Measurements from ENCODE around the gene BACH2. TPM values are rescaled to one million over a fixed set of nuclear protein-coding genes. Genes with fewer than 3 reads are reported as not detected.
"Not testable (repeated sequence)": the region's sequence is repeated elsewhere in the genome, so short reads cannot be mapped to it uniquely, and the experiment has no call there.

Gene BACH2
- total RNA-seq, 1 donor = 3.6 TPM

GRCh38 chr6:89894169-89894568, 402.5 kb downstream of the BACH2 start, which contains the start of gene GJA10:
TSS of gene GJA10 (plus strand) at chr6:89894469. CDS start at chr6:89894469, 0 bp downstream.
- H3K9me3 ChIP-seq (ENCODE audit: low read depth, low read length) = no peaks in the 10 kb centered on the region
- H3K4me3 ChIP-seq (ENCODE audit: insufficient read depth, low read length) = no peak within 1 kb of the TSS
- peaks cover 11% of the 10 kb centered on the region for H3K27me3 ChIP-seq (ENCODE audit: insufficient read depth, low read length)
- no peak within 1 kb of the TSS for H3K4me2 ChIP-seq (ENCODE audit: insufficient read depth, low read length)
- no peaks in the 10 kb centered on the region for H4K20me1 ChIP-seq (ENCODE audit: insufficient read depth, low read length)
- no peaks in the 10 kb centered on the region for H3K4me1 ChIP-seq (ENCODE audit: insufficient read depth, low read length)
- H3K27ac ChIP-seq (ENCODE audit: low read depth, low read length) = no peak within 1 kb of the TSS
- no peak for DNase-seq (ENCODE audit: insufficient read length, low spot score, missing footprints)
- no peaks in the 10 kb centered on the region for H3K79me2 ChIP-seq (ENCODE audit: insufficient read depth, low read length)
- no peak for TF ChIP-seq CTCF (IDR thresholded peaks at IDR 0.05; ENCODE audit: extremely low read depth, low read depth, low read length)
- H2AFZ ChIP-seq (ENCODE audit: low read length) = no peak within 1 kb of the TSS
- no peaks in the 10 kb centered on the region for H3K36me3 ChIP-seq (ENCODE audit: insufficient read depth, low read length)

GRCh38 chr6:89892577-89892976, 404.1 kb downstream of the BACH2 start:
- not testable (repeated sequence) for H3K9me3 ChIP-seq (ENCODE audit: low read depth, low read length); H3K27ac ChIP-seq (ENCODE audit: low read depth, low read length); H3K79me2 ChIP-seq (ENCODE audit: insufficient read depth, low read length); H3K4me1 ChIP-seq (ENCODE audit: insufficient read depth, low read length); DNase-seq (ENCODE audit: insufficient read length, low spot score, missing footprints); H3K36me3 ChIP-seq (ENCODE audit: insufficient read depth, low read length); H4K20me1 ChIP-seq (ENCODE audit: insufficient read depth, low read length); H3K4me2 ChIP-seq (ENCODE audit: insufficient read depth, low read length); H2AFZ ChIP-seq (ENCODE audit: low read length); H3K4me3 ChIP-seq (ENCODE audit: insufficient read depth, low read length)
- peaks cover 12% of the 10 kb centered on the region for H3K27me3 ChIP-seq (ENCODE audit: insufficient read depth, low read length)

GRCh38 chr6:89890845-89891528, 405.7 kb downstream of the BACH2 start:
- not testable (repeated sequence) for H3K79me2 ChIP-seq (ENCODE audit: insufficient read depth, low read length); H2AFZ ChIP-seq (ENCODE audit: low read length)
- H3K27me3 ChIP-seq (ENCODE audit: insufficient read depth, low read length) = peaks cover 14% of the 10 kb centered on the region

GRCh38 chr6:89888871-89889270, 407.8 kb downstream of the BACH2 start:
- no peaks in the 10 kb centered on the region for H3K79me2 ChIP-seq (ENCODE audit: insufficient read depth, low read length)
- no peaks in the 10 kb centered on the region for H3K4me1 ChIP-seq (ENCODE audit: insufficient read depth, low read length)
- peaks cover 18% of the 10 kb centered on the region for H3K27me3 ChIP-seq (ENCODE audit: insufficient read depth, low read length)
- H3K9me3 ChIP-seq (ENCODE audit: low read depth, low read length) = no peaks in the 10 kb centered on the region
- H3K36me3 ChIP-seq (ENCODE audit: insufficient read depth, low read length) = no peaks in the 10 kb centered on the region
- H3K4me2 ChIP-seq (ENCODE audit: insufficient read depth, low read length) = no peak overlapping the region
- H3K27ac ChIP-seq (ENCODE audit: low read depth, low read length) = no peak overlapping the region
- TF ChIP-seq CTCF (IDR thresholded peaks at IDR 0.05; ENCODE audit: extremely low read depth, low read depth, low read length) = no peak
- H2AFZ ChIP-seq (ENCODE audit: low read length) = no peak overlapping the region
- no peaks in the 10 kb centered on the region for H4K20me1 ChIP-seq (ENCODE audit: insufficient read depth, low read length)
- no peak overlapping the region for H3K4me3 ChIP-seq (ENCODE audit: insufficient read depth, low read length)
- no peak for DNase-seq (ENCODE audit: insufficient read length, low spot score, missing footprints)

More at GRCh38 chr6:89890845-89891528, 405.7 kb downstream of the BACH2 start:
- H3K4me2 ChIP-seq (ENCODE audit: insufficient read depth, low read length); H3K4me3 ChIP-seq (ENCODE audit: insufficient read depth, low read length); H3K27ac ChIP-seq (ENCODE audit: low read depth, low read length); DNase-seq (ENCODE audit: insufficient read length, low spot score, missing footprints); H3K36me3 ChIP-seq (ENCODE audit: insufficient read depth, low read length); H3K4me1 ChIP-seq (ENCODE audit: insufficient read depth, low read length); H3K9me3 ChIP-seq (ENCODE audit: low read depth, low read length); H4K20me1 ChIP-seq (ENCODE audit: insufficient read depth, low read length): not testable (repeated sequence)

GRCh38 chr6:89888138-89888514, 408.5 kb downstream of the BACH2 start:
- Histone ChIP-seq H3K4me3 (ENCODE audit: insufficient read depth, low read length) (no peak overlapping the region), H4K20me1 (ENCODE audit: insufficient read depth, low read length) (no peaks in the 10 kb centered on the region), H3K36me3 (ENCODE audit: insufficient read depth, low read length) (no peaks in the 10 kb centered on the region), H3K4me1 (ENCODE audit: insufficient read depth, low read length) (no peaks in the 10 kb centered on the region), H3K4me2 (ENCODE audit: insufficient read depth, low read length) (no peak overlapping the region), H3K79me2 (ENCODE audit: insufficient read depth, low read length) (no peaks in the 10 kb centered on the region), H3K27ac (ENCODE audit: low read depth, low read length) (no peak overlapping the region), H2AFZ (ENCODE audit: low read length) (no peak overlapping the region), H3K9me3 (ENCODE audit: low read depth, low read length) (no peaks in the 10 kb centered on the region), H3K27me3 (ENCODE audit: insufficient read depth, low read length) (peaks cover 18% of the 10 kb centered on the region)
- DNase-seq (ENCODE audit: insufficient read length, low spot score, missing footprints) = no peak
- no peak for TF ChIP-seq CTCF (IDR thresholded peaks at IDR 0.05; ENCODE audit: extremely low read depth, low read depth, low read length)
